ENCODE measurements around the gene AVPI1.
"Not testable (repeated sequence)": the region's sequence is repeated elsewhere in the genome, so short reads cannot be mapped to it uniquely, and the experiment has no call there.

AVPI1 gene

GRCh38 chr10:97682042-97682441, 5.0 kb downstream of the AVPI1 start:
- no peak for DNase-seq

- no peak for DNase-seq
These were observed 7.4 kb downstream of the AVPI1 start for GRCh38 chr10:97679594-97679993.

GRCh38 chr10:97676770-97677581, 10.1 kb downstream of the AVPI1 start:
- no peak for DNase-seq

- no peak for DNase-seq
These were observed 11.8 kb downstream of the AVPI1 start for GRCh38 chr10:97675222-97675621.

- DNase-seq: no peak
These were observed 13.1 kb downstream of the AVPI1 start for GRCh38 chr10:97673736-97674525.

GRCh38 chr10:97669571-97669970, 17.5 kb downstream of the AVPI1 start:
- no peak for DNase-seq

GRCh38 chr10:97667463-97667862, 19.6 kb downstream of the AVPI1 start:
- no peak for DNase-seq

GRCh38 chr10:97666992-97667391, 20.0 kb downstream of the AVPI1 start:
- no peak for DNase-seq

GRCh38 chr10:97664282-97664850, 22.7 kb downstream of the AVPI1 start:
- no peak for DNase-seq

- no peak for DNase-seq
These were observed 27.5 kb downstream of the AVPI1 start for GRCh38 chr10:97659589-97659988.

- DNase-seq: no peak
These were observed 30.3 kb downstream of the AVPI1 start for GRCh38 chr10:97656777-97657176.

- DNase-seq: no peak
These were observed 35.3 kb downstream of the AVPI1 start for GRCh38 chr10:97651773-97652172.

- no peak for DNase-seq
These were observed 36.3 kb downstream of the AVPI1 start for GRCh38 chr10:97650726-97651125.

- not testable (repeated sequence) for DNase-seq
These were observed 37.7 kb downstream of the AVPI1 start for GRCh38 chr10:97649405-97649750.

GRCh38 chr10:97648562-97649404, 38.3 kb downstream of the AVPI1 start:
- DNase-seq: no peak

GRCh38 chr10:97647556-97647955, 39.5 kb downstream of the AVPI1 start:
- no peak for DNase-seq

- no peak for DNase-seq
These were observed 42.1 kb downstream of the AVPI1 start for GRCh38 chr10:97644936-97645335.

- no peak for DNase-seq
These were observed 43.5 kb downstream of the AVPI1 start for GRCh38 chr10:97643441-97643985.

GRCh38 chr10:97642471-97643159, 44.4 kb downstream of the AVPI1 start:
- not testable (repeated sequence) for DNase-seq

GRCh38 chr10:97640868-97641811, 45.9 kb downstream of the AVPI1 start:
- DNase-seq: no peak
